CD4-positive, alpha-beta memory T cell (primary cell): ENCODE data around the gene FZR1. TPM values are rescaled to one million over a fixed set of nuclear protein-coding genes. Genes with fewer than 3 reads are reported as not detected.
A peak's percentile ranks its signal among the peaks of the same experiment; 100 is the strongest.

Experiments
- CTCF ChIA-PET: fragments of 350-600 bp; sonication (Branson Sonifier 250); formaldehyde crosslinking; loops from one replicate; lab custom pipeline; 2021; ENCODE audit warnings: inconsistent platforms; ENCODE audit not compliant: partially characterized antibody; lab: Charles Lee
- POLR2A ChIA-PET: fragments of 350-600 bp; sonication (Branson Sonifier 250); formaldehyde crosslinking; loops from one replicate; lab custom pipeline; 2021; ENCODE audit not compliant: partially characterized antibody; lab: Charles Lee
- DNase-seq, 5 donors: peaks; one replicate each; pipeline versions ENCODE4 v3.0.0 to v3.0.0-alpha.2; 2020 to 2022; ENCODE audit warnings: mixed read lengths in 1 of 5
- H3K27ac ChIP-seq: one replicate; pipeline ENCODE4 v1.7.0; 2013; ENCODE audit warnings: low read depth, low read length
- H3K27me3 ChIP-seq: 2 replicates; pipeline ENCODE4 v1.7.0; 2013; ENCODE audit warnings: mild to moderate bottlenecking, low read length, moderate library complexity; ENCODE audit not compliant: insufficient read depth
- H3K36me3 ChIP-seq: 2 replicates; pipeline ENCODE4 v1.7.0; 2013; ENCODE audit warnings: mild to moderate bottlenecking, low read length, moderate library complexity; ENCODE audit not compliant: insufficient read depth
- H3K4me1 ChIP-seq: 2 replicates; pipeline ENCODE4 v1.7.0; 2013; ENCODE audit warnings: mild to moderate bottlenecking, low read length, moderate library complexity; ENCODE audit not compliant: insufficient read depth
- H3K4me3 ChIP-seq, 2 donors: one replicate each; pipeline ENCODE4 v1.7.0; 2013; ENCODE audit warnings: low read length in 2 of 2, mild to moderate bottlenecking in 1 of 2
- H3K9me3 ChIP-seq, 2 donors: one replicate each; pipeline ENCODE4 v1.7.0; 2013; ENCODE audit warnings: low read length in 2 of 2, control low read depth in 1 of 2; ENCODE audit not compliant: control insufficient read depth in 1 of 2
- H3K27ac Mint-ChIP-seq, 7 donors: one replicate each; pipeline ENCODE4 v1.8.0; 2020 to 2021; ENCODE audit warnings: mixed read lengths in 7 of 7, mild to moderate bottlenecking in 6 of 7, inconsistent platforms in 3 of 7, moderate library complexity in 3 of 7
- H3K27me3 Mint-ChIP-seq, 2 donors: one replicate each; pipeline ENCODE4 v1.8.0; 2020 to 2021; ENCODE audit warnings: mixed read lengths in 2 of 2
- H3K36me3 Mint-ChIP-seq, 2 donors: one replicate each; pipeline ENCODE4 v1.8.0; 2020 to 2021; ENCODE audit warnings: mixed read lengths in 2 of 2, inconsistent platforms in 1 of 2, mild to moderate bottlenecking in 1 of 2
- H3K4me1 Mint-ChIP-seq, 4 donors: one replicate each; pipeline ENCODE4 v1.8.0; 2020 to 2021; ENCODE audit warnings: mixed read lengths in 4 of 4, mild to moderate bottlenecking in 1 of 4
- H3K4me3 Mint-ChIP-seq, 8 donors: one replicate each; pipeline ENCODE4 v1.8.0; 2020 to 2021; ENCODE audit warnings: mixed read lengths in 8 of 8, mild to moderate bottlenecking in 7 of 8, moderate library complexity in 6 of 8, inconsistent platforms in 3 of 8
- H3K9me3 Mint-ChIP-seq, 8 donors: one replicate each; pipeline ENCODE4 v1.8.0; 2020 to 2021; ENCODE audit warnings: mixed read lengths in 8 of 8, mild to moderate bottlenecking in 5 of 8, inconsistent platforms in 3 of 8, moderate library complexity in 1 of 8
- intact Hi-C: fragments of 100-400 bp; cut with micrococcal nuclease; formaldehyde crosslinking; loops from one replicate; pipeline ENCODE4 v1.15.1; 2023
- polyA plus RNA-seq, 2 donors: library from polyadenylated mRNA; unstranded; fragments of 300-500 nt; fragmentation: Illumina TruSeq; gene quantifications; one replicate each; pipeline ENCODE4 v1.2.3, GENCODE V29; 2021
- total RNA-seq, 2 experiments: library from RNA; stranded (reverse); gene quantifications; one replicate each; pipeline ENCODE4 v1.2.3, GENCODE V29; 2021

Gene FZR1
- total and polyA plus RNA-seq, 4 experiments from 2014 or later, result 7.1 to 73.7 (median 44.7) TPM

DNA sequence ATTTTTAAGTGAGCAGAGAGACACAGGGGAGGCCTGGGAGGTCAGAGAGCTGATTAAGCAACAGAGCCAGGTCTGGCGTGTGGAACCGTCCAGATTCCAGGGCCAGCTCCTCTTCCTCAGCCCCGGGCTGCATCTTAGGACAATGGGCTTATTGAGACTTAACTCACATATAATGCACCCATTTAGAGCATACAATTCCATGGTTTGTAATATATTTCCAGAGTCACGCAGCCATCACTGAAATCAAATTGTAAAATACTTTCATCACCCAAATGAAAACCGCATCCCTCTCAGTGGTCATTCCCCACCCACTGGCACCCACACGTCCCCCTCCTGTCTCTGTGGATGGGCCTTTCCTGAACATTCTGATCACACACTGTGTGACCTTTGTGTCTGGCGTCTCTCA, 64.5 kb downstream of the FZR1 start:
- Mint-ChIP-seq H3K27me3 (no peaks in the 10 kb centered on the region), H3K36me3 (peaks cover 5 to 11% of the 10 kb centered on the region in 2 donors), H3K27ac (peak overlapping the region in 3 of 7 donors; percentile 27 to 80 (median 41)), H3K4me1 (peaks cover 5 to 23% (median 17%) of the 10 kb centered on the region in 4 donors), H3K9me3 (peaks cover 0 to 2% (median 0%) of the 10 kb centered on the region in 8 donors), H3K4me3 (no peak overlapping the region)
- Histone ChIP-seq H3K4me3 (no peak overlapping the region), H3K27ac (no peak overlapping the region), H3K4me1 (peaks cover 15% of the 10 kb centered on the region), H3K36me3 (no peaks in the 10 kb centered on the region), H3K9me3 (no peaks in the 10 kb centered on the region), H3K27me3 (no peaks in the 10 kb centered on the region)
- intact Hi-C loops, result loop anchor here (5.0 to 10.0 kb wide), 3 partner anchors 63 to 494 kb away; partner anchors contain the start of genes FZR1 and ZBTB7A
- POLR2A ChIA-PET, result interaction anchor here (5.8 kb wide), 1 partner anchor 13 kb away, joined by 54 read pairs; the partner anchor contains the start of gene MFSD12
- no peak for DNase-seq
- CTCF ChIA-PET, result interaction anchor here (1.5 kb wide), 1 partner anchor 13 kb away, joined by 3 read pairs; the partner anchor contains the start of gene MFSD12

DNA sequence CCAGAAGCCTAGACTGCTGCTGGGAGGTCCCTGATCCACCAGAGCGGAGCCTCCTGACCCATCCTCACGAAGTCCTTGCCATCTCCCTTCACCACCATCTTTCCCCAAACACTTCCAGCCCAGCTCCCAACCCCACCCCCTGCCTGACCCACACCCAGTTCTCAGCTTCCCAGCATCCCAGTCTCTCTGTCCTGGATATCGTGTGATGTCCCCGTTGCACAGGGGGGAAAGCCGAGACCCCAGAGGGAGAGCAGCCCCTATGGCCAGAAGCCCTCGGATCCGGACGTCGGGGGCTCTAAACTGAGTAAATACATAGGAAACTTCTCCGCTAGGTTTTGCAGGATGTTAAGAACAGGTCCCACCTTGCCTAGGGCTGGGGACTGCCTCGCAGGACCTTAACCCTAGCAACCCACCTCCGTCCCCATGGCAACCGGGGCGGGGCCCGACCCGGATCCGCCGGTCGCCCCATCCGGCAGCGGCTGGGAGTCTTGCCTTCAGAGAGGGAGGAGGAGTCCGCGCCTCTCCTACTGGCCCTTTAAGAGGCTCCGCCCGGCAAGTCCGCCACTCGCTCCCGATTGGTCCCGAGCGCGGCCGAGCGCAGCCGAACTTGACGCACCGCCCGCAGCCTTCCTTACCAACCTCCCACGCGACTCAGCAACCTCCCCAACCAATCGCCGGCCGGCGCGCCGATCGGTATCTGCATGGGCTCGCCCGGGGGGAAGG, 66.2 kb downstream of the FZR1 start:
- Mint-ChIP-seq H3K9me3 (no peaks in the 10 kb centered on the region), H3K4me1 (peaks cover 5 to 23% (median 17%) of the 10 kb centered on the region in 4 donors), H3K27me3 (no peaks in the 10 kb centered on the region), H3K36me3 (peaks cover 8 to 11% of the 10 kb centered on the region in 2 donors), H3K27ac (peak overlapping the region; percentile 33 to 92 (median 77)), H3K4me3 (peak overlapping the region; percentile 75 to 86 (median 78))
- H3K36me3 ChIP-seq, result no peaks in the 10 kb centered on the region
- ChIA-PET POLR2A (interaction anchor here (5.8 kb wide), 1 partner anchor 15 kb away, joined by 54 read pairs; the partner anchor contains the start of gene MFSD12), CTCF (no interaction called here)
- H3K9me3 ChIP-seq, result no peaks in the 10 kb centered on the region
- intact Hi-C loops, result loop anchor here (1.0 to 10.0 kb wide), 5 partner anchors 15 to 493 kb away; partner anchors contain the start of genes FZR1, MFSD12 and ZBTB7A
- peaks cover 15% of the 10 kb centered on the region for H3K4me1 ChIP-seq
- peak overlapping the region; percentile 57 to 60 for H3K4me3 ChIP-seq
- H3K27ac ChIP-seq, result peak overlapping the region; percentile 44
- no peaks in the 10 kb centered on the region for H3K27me3 ChIP-seq
- DNase-seq, result peak; percentile 97 to 100 (median 98)

DNA sequence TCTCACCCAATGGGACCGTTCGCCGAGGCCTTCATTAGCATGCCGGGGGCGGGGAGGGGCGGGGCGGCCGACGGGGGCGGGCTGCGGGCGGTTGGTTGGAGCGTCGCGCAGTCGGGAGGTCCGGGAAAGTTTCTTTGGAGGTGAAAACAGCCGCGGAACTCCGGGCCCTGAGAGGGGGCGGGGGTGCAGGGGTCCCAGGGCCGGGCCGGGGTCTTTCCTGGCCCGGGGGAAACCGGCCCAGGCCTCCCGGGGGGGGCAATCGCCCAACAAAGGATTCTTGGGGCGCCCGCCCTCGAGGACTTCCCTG, 66.7 kb downstream of the FZR1 start, which contains the start of gene HMG20B:
HMG20B (plus strand) TSS at position 90 of the 307 bp plus-strand sequence. CDS start 366 bp downstream, outside the sequence.
- H3K4me1 Mint-ChIP-seq, result peaks cover 5 to 23% (median 17%) of the 10 kb centered on the region in 4 donors
- Histone ChIP-seq H3K36me3 (no peaks in the 10 kb centered on the region), H3K27ac (peak within 1 kb of the TSS; percentile 64), H3K27me3 (no peaks in the 10 kb centered on the region), H3K4me1 (peaks cover 15% of the 10 kb centered on the region), H3K9me3 (no peaks in the 10 kb centered on the region), H3K4me3 (peak within 1 kb of the TSS; percentile 57 to 68)
- peak within 1 kb of the TSS; percentile 36 to 92 (median 77) for H3K27ac Mint-ChIP-seq
- ChIA-PET CTCF (no interaction called here), POLR2A (interaction anchor here (2.4 to 5.8 kb wide), 2 partner anchors 16 to 26 kb away, joined by 6 to 54 read pairs; partner anchors contain the start of gene MFSD12)
- DNase-seq, result no peak
- H3K4me3 Mint-ChIP-seq, result peak within 1 kb of the TSS; percentile 75 to 86 (median 80)
- H3K27me3 Mint-ChIP-seq, result no peaks in the 10 kb centered on the region
- H3K9me3 Mint-ChIP-seq, result no peaks in the 10 kb centered on the region
- intact Hi-C loops, result loop anchor here (1.0 to 10.0 kb wide), 5 partner anchors 16 to 492 kb away; partner anchors contain the start of genes FZR1, MFSD12 and ZBTB7A
- H3K36me3 Mint-ChIP-seq, result peaks cover 8 to 11% of the 10 kb centered on the region in 2 donors

DNA sequence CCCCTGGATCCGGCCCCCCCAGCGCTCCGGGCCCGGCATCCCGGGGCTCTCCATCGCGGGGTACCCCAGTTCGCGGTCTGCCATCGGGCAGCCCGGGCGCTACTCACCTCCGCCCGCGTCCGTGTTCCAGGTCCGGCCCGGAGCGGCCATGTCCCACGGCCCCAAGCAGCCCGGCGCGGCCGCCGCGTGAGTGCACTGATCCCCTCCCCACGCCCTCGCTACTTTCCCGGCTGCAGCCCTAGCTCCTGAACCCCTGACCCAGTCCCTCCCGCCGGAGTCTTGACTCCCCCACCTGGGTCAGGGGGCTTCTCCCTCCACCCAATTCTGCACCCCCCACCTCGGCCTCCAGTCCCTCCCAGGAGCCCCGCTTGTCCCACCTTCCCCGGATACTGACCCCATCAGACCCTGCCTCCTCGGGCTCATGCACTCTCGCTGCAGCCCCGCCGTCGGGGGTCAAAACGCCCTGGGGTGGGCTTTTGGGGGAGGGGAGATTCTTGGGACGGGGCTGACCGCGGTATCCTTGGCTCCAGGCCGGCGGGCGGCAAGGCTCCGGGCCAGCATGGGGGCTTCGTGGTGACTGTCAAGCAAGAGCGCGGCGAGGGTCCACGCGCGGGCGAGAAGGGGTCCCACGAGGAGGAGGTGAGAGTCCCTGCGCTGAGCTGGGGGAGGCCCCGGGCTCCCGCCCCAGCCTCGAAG, 67.2 kb downstream of the FZR1 start:
- Mint-ChIP-seq H3K27me3 (no peaks in the 10 kb centered on the region), H3K4me3 (peak overlapping the region; percentile 72 to 83 (median 76)), H3K36me3 (peaks cover 8 to 11% of the 10 kb centered on the region in 2 donors), H3K4me1 (peaks cover 5 to 23% (median 17%) of the 10 kb centered on the region in 4 donors), H3K9me3 (no peaks in the 10 kb centered on the region), H3K27ac (peak overlapping the region in 3 of 7 donors; percentile 53 to 84 (median 76))
- intact Hi-C loops, result loop anchor here (5.0 to 10.0 kb wide), 3 partner anchors 66 to 491 kb away; partner anchors contain the start of genes FZR1 and ZBTB7A
- ChIA-PET POLR2A (interaction anchor here (1.1 to 5.8 kb wide), 3 partner anchors 16 to 26 kb away, joined by 3 to 54 read pairs (median 6); partner anchors contain the start of gene MFSD12), CTCF (interaction anchor here (2.2 kb wide), 1 partner anchor 12 kb away, joined by 10 read pairs; the partner anchor contains the start of gene GIPC3)
- H3K4me1 ChIP-seq, result peaks cover 15% of the 10 kb centered on the region
- no peaks in the 10 kb centered on the region for H3K27me3 ChIP-seq
- DNase-seq, result no peak
- H3K36me3 ChIP-seq, result no peaks in the 10 kb centered on the region
- peak overlapping the region; percentile 64 for H3K27ac ChIP-seq
- no peaks in the 10 kb centered on the region for H3K9me3 ChIP-seq
- H3K4me3 ChIP-seq, result peak overlapping the region in 1 of 2 donors; percentile 68

DNA sequence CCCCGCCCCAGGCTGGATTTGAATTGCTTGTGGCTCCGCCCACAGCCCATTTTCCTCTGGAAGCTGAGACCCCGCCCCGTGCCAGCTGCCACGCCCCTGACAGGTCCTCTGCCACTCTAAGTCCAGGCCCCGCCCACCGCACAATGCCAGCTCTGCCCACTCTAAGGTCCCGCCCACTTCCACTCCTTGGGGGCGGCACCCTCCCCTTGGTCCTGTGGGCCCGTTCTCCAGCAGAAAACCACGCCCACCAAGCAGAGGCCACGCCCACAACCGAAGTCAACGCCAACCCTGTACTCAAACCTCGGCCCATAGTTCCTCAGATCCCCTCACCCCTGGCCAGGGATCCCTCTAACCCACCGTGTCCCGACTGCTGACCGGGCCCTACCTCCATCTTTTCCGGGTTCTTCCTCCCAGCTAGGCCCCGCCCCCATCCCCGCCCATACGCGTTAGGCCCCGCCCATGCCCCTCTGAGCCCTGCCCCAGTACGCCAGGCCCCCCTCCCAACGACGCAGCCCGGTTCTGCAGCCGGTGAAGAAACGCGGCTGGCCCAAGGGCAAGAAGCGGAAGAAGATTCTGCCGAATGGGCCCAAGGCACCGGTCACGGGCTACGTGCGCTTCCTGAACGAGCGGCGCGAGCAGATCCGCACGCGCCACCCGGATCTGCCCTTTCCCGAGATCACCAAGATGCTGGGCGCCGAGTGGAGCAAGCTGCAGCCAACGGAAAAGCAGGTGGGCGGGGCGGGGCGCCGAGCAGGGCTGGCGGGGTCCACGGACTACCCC, 67.9 kb downstream of the FZR1 start:
- Histone ChIP-seq H3K36me3 (no peaks in the 10 kb centered on the region), H3K27me3 (no peaks in the 10 kb centered on the region), H3K4me1 (peaks cover 15% of the 10 kb centered on the region), H3K4me3 (peak overlapping the region in 1 of 2 donors; percentile 68), H3K9me3 (no peaks in the 10 kb centered on the region), H3K27ac (peak overlapping the region; percentile 64)
- Mint-ChIP-seq H3K4me3 (peak overlapping the region; percentile 72 to 83 (median 76)), H3K27ac (peak overlapping the region in 6 of 7 donors; percentile 36 to 91 (median 71)), H3K4me1 (peaks cover 5 to 23% (median 17%) of the 10 kb centered on the region in 4 donors), H3K27me3 (no peaks in the 10 kb centered on the region), H3K9me3 (no peaks in the 10 kb centered on the region), H3K36me3 (peaks cover 8 to 11% of the 10 kb centered on the region in 2 donors)
- ChIA-PET CTCF (interaction anchor here (1.4 to 2.2 kb wide), 2 partner anchors 11 to 18 kb away, joined by 3 to 10 read pairs; partner anchors contain the start of gene GIPC3), POLR2A (interaction anchor here (1.1 to 5.8 kb wide), 3 partner anchors 17 to 27 kb away, joined by 3 to 54 read pairs (median 6); partner anchors contain the start of gene MFSD12)
- DNase-seq, result peak; percentile 67 to 88 (median 78)
- intact Hi-C loops, result loop anchor here (5.0 to 10.0 kb wide), 3 partner anchors 67 to 491 kb away; partner anchors contain the start of genes FZR1 and ZBTB7A

DNA sequence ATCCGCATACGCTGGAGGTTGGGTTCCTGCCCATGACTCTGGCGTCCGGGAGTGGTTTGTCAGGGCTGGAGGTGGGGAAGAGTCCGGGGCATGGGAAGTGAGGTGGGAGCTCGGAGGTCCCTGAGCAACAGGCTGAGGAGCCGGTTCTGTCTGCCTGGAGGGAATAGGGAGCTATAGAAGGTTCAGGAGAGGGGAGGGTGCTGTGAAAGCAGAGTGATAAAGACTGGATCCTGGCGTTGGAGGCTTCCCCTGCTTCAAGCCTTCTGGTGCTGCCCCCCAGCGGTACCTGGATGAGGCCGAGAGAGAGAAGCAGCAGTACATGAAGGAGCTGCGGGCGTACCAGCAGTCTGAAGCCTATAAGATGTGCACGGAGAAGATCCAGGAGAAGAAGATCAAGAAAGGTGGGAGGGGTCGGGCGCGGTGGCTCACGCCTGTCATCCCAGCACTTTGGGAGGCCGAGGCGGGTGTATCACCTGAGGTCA, 69.2 kb downstream of the FZR1 start:
- H3K36me3 Mint-ChIP-seq, result peaks cover 8 to 11% of the 10 kb centered on the region in 2 donors
- intact Hi-C loops, result loop anchor here (10.0 kb wide), 1 partner anchor 490 kb away; the partner anchor contains the start of gene ZBTB7A
- no peaks in the 10 kb centered on the region for H3K9me3 ChIP-seq
- peak overlapping the region in 3 of 7 donors; percentile 41 to 76 (median 64) for H3K27ac Mint-ChIP-seq
- no peaks in the 10 kb centered on the region for H3K9me3 Mint-ChIP-seq
- no peaks in the 10 kb centered on the region for H3K27me3 ChIP-seq
- peak overlapping the region in 7 of 8 donors; percentile 15 to 69 (median 35) for H3K4me3 Mint-ChIP-seq
- ChIA-PET CTCF (interaction anchor here (0.9 to 2.2 kb wide), 4 partner anchors 10 to 26 kb away, joined by 3 to 10 read pairs (median 4); partner anchors contain the start of genes GIPC3 and MFSD12), POLR2A (interaction anchor here (2.4 to 5.8 kb wide), 2 partner anchors 18 to 28 kb away, joined by 6 to 54 read pairs; partner anchors contain the start of gene MFSD12)
- peak in 2 of 5 donors; percentile 21 to 25 for DNase-seq
- H3K36me3 ChIP-seq, result no peaks in the 10 kb centered on the region
- H3K4me3 ChIP-seq, result no peak overlapping the region
- H3K4me1 Mint-ChIP-seq, result peaks cover 5 to 23% (median 17%) of the 10 kb centered on the region in 4 donors
- no peaks in the 10 kb centered on the region for H3K27me3 Mint-ChIP-seq
- peaks cover 15% of the 10 kb centered on the region for H3K4me1 ChIP-seq
- no peak overlapping the region for H3K27ac ChIP-seq
